Measurements from ENCODE around the gene INS.

Gene INS

DNA sequence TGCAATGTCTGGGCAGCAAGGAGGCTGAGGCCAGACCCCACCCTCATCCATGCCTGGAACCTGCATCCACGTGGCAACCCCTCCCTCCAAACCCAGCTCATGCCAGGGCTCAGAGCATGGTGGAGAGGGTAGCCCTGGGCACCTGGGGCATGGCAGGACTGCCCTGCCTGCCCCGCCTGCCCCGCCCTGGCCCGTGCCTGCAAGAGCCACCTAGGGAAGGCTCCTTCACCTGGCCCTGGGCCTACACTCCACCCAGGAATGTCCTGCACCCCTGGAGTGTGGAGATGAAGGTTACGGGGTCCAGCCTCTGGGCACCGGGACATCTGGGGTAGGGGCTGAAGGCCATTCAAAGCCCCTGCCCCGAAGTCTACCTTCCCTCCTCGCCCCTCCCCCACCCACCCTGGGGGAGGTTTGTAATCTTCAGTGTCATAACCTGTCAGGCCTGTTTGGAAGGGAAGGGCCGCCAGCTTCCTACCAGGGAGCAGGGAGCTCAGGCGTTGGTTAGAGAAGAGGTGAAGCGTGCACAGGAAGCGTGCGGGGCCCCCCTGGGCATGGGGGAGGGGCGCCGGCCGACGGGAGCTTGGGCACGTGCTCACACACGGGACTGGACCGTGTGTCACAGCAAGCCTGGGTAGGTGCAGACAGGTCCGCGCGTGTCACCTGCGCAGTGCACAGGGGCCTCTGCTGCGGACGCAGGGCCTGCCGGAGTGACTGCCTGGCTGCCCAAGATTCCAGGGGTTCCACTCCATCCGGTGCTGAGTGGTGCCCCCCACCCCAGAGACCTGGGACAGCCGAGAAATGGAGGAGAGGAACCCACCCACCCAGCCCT, 41.3 kb upstream of the INS start:
- DNase-seq (ENCODE audit: low spot score): no peak
- TF ChIP-seq, protein P1, sequence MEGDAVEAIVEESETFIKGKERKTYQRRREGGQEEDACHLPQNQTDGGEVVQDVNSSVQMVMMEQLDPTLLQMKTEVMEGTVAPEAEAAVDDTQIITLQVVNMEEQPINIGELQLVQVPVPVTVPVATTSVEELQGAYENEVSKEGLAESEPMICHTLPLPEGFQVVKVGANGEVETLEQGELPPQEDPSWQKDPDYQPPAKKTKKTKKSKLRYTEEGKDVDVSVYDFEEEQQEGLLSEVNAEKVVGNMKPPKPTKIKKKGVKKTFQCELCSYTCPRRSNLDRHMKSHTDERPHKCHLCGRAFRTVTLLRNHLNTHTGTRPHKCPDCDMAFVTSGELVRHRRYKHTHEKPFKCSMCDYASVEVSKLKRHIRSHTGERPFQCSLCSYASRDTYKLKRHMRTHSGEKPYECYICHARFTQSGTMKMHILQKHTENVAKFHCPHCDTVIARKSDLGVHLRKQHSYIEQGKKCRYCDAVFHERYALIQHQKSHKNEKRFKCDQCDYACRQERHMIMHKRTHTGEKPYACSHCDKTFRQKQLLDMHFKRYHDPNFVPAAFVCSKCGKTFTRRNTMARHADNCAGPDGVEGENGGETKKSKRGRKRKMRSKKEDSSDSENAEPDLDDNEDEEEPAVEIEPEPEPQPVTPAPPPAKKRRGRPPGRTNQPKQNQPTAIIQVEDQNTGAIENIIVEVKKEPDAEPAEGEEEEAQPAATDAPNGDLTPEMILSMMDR (IDR thresholded peaks at IDR 0.05; ENCODE audit: extremely low read depth, missing control alignments): no peak

DNA sequence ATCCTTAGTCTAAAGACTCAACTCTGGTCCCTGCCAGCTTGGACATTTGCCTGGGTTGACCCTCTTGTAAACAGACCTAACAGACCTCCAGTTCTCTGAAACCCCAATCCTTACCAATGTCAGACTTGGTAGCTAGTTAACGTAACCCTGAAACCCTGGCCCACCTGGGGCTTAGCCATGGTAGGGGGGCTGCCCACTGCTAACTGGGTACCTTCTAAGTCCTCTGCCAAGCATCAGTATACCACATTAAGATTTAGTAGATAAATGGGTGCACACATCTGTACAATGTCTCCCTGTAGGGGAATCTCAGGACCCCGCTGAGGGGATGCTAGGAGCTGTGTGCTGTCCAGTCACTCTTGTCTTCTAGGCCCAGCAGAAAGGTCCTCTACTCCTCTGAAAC, 40.5 kb upstream of the INS start:
- DNase-seq (ENCODE audit: low spot score): no peak
- TF ChIP-seq, protein P1 (IDR thresholded peaks at IDR 0.05; ENCODE audit: extremely low read depth, missing control alignments): no peak

DNA sequence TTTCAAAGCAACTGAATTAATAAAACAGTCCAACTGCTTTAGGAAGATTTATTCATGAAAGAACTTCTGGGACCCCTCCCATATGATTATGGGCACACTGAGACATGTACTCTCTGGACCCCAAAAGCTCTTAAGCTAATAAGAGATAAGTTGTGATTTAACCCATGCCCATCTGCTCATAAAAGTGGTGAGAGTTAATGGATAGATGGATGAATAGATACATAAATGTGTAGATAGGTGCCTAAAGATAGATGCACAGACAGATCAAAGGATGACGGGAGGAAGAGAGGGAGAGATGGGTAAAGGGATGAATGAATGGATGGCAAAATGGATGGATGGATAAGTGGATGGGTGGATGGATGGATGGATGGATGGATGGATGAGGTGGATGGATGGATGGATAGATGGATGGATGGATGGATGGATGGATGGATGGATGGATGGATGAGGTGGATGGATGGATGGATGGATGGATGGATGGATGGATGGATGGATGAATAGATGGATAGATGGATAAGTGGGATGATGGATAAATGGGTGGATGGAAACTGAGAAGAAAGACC, 40.0 kb upstream of the INS start:
- no peak for DNase-seq (ENCODE audit: low spot score)
- TF ChIP-seq, protein P1 (IDR thresholded peaks at IDR 0.05; ENCODE audit: extremely low read depth, missing control alignments): no peak

DNA sequence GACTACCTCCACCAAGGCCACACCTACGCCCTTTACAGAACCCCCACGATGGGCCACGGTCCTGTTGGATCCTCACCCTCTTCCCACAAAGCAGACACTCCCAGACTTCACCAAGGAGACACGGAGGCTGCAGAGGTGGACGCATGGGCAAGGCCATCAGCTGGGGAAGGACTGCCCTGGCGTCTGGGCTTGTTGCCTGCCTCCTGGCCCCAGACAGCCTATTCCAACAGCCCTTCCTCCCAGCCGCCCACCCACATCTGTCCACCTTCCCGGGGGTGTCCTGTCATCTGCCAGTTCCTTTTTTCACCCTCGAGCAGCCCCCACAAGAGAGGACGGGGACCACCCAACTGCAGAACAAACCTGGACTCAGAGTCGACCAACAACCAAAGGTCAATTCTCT, 39.5 kb upstream of the INS start:
- DNase-seq (ENCODE audit: low spot score): no peak
- TF ChIP-seq, protein P1 (IDR thresholded peaks at IDR 0.05; ENCODE audit: extremely low read depth, missing control alignments): no peak

DNA sequence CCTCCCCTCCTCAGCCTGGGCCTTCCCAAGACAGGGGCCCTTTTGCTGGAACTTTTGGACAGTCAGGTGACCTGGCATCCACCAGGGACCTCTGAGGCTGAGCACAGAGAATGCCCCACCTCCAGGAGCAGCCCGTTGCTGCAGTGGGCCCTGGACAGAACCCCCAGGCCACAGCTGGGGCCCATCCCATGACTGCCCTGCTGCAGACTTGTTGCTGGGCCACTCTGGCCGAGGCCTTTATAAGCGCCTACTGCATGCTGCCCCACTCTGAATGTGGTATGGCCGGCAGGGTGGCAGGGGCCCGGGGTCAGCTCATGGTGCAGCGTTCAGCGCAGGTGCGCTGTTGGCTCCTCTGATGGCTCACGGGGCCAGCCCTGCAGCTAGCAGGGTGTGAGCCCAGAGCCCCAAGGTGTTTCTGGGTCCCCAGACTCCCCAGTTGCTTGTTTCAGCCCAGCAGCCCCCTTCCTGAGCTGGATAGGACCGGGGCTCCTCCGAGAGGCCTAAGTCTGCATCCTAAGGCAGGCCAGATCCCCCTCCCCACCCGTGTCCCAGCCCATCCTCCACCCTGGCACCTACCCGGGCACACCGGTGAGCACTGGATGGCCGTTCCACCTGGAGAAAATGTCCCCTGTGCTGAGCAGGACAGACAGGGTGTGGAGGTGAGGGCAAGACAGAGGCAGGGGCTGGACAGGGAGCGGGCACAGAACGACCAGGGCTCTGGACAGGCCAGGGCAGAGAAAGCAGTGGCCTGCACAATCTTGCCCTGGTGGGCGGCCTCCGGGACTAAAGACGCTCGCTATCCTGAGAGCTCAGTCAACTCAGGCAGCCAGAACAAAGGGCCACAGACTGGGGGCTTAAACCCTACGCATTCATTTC, 38.7 kb upstream of the INS start:
- DNase-seq (ENCODE audit: low spot score): no peak
- TF ChIP-seq, protein P1 (IDR thresholded peaks at IDR 0.05; ENCODE audit: extremely low read depth, missing control alignments): no peak

- no peak for DNase-seq (ENCODE audit: low spot score)
- TF ChIP-seq, protein P1 (IDR thresholded peaks at IDR 0.05; ENCODE audit: extremely low read depth, missing control alignments): no peak
Observed at GRCh38 chr11:2198621-2199365, 37.8 kb upstream of the INS start.
